ENCODE results near the gene MYL4.
"Not testable (repeated sequence)": the region's sequence is repeated elsewhere in the genome, so short reads cannot be mapped to it uniquely, and the experiment has no call there.

MYL4 gene

DNA sequence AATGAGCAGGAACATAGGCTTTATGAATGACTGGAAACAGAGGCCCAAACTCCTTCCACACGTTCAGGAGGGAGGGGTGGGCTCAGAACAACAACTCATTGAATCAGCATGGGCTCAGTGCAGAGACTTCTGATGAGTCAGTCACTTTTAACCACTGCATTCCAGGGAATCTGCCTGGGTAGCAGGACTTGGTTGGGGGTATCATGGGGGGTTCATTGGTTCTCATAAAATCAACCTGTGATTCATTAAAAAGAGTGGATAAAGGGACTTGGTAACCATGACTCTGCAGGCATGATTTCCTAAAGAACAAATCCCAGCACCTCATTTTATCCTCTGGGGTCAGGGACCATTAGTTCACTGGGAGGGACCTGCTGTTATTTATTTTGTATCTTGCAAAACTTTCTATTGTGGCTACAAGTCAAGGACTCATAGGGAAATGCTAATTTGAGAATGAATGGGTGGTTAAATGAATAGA, 58.2 kb downstream of the MYL4 start:
- peak; percentile 81 for DNase-seq (ENCODE audit: insufficient read length, low spot score)
- FAIRE-seq, result no peak

DNA sequence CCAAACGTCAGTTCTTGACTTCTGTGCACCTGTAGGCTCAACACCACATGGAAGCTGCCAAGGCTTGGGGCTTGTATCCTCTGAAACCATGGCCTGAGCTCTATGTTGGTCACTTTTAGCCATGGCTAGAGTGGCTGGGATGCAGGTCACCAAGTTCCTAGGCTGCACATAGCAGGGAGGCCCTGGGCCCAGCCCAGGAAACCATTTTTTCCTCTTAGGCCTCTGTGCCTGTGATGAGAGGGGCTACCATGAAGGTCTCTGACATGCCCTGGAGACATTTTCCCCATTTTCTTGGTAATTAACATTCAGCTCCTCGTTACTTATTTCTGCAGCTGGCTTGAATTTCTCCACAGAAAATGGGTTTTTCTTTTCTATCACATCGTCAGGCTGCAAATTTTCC, 59.8 kb downstream of the MYL4 start:
- not testable (repeated sequence) for FAIRE-seq; DNase-seq (ENCODE audit: insufficient read length, low spot score)

DNA sequence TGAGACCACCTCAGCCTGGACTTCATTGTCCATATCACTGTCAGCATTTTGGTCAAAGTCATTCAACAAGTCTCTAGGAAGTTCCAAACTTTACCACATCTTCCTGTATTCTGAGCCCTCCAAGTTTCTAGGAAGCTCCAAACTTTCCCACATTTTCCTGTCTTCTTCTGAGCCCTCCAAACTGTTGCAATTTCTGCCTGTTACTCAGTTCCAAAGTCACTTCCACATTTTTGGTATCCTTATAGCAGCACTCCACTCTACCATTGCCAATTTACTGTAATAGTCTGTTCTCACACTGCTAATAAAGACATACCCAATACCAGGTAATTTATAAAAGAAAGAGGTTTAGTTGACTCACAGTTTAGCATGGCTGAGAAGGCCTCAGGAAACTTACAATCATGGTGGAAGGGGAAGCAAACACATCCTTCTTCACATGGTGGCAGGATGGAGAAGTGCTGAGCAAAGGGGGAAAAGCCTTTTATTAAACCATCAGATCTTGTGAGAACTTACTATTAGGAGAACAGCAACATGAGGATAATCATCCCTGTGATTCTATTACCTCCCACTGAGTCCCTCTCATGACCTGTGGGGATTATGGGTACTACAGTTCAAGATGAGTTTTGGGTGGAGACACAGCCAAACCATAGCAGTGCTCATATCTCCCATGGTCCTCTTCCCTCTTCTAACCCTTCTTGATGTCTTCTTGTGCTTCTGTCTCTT, 60.6 kb downstream of the MYL4 start:
- not testable (repeated sequence) for DNase-seq (ENCODE audit: insufficient read length, low spot score); FAIRE-seq

DNA sequence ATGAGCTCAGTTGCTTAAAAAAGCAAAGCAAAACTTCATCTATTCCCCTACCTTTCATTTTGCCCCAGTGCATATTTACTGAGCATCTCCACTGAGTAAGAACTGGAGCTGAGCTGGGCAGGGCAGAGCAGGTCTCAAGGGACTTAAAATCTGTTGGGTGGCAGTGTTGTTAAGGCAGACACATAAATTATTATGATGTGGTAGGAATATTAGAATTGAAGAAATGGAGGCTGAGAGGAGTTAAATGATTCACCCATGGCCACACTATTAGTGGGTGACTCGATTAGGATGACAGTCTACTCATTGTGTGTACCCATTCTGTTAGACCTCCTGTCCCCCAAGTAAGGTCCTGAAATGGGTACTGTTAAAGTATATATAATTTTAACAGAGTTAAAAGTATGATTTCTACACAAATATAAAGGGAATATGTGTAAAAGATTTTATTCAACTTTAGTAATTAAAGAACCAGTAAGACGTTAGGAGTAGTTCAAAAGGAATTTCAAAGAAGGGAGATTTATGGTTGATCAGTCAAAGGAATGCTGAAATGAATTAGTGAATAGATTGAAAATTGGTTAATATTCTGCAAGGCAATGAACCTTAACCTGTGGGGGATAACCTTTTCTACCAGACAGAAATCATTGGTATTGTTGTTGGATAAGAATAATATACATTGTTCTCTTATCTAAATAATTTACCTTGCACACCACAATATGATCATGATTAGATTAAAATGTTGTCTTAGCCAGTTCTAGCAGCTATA, 62.0 kb downstream of the MYL4 start:
- DNase-seq (ENCODE audit: insufficient read length, low spot score), result no peak
- FAIRE-seq, result no peak

DNA sequence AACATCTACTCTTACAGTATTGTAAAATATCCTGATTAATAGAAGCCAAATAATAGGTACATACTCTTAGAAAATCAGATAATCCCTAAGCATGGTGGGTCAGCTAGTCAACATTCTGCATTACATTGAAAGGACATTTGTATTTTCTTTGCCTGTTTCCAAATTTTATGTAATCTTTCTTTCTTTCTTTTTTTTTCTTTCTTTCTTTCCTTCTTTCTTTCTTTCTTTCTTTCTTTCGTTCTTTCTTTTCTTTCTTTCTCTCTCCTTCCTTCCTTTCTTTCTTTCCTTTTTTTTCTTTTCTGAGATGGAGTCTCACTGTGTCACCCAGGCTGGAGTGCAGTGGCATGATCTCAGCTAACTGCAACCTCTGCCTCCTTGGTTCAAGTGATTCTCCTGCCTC, 63.3 kb downstream of the MYL4 start:
- FAIRE-seq (no peak), DNase-seq (ENCODE audit: insufficient read length, low spot score) (no peak)

DNA sequence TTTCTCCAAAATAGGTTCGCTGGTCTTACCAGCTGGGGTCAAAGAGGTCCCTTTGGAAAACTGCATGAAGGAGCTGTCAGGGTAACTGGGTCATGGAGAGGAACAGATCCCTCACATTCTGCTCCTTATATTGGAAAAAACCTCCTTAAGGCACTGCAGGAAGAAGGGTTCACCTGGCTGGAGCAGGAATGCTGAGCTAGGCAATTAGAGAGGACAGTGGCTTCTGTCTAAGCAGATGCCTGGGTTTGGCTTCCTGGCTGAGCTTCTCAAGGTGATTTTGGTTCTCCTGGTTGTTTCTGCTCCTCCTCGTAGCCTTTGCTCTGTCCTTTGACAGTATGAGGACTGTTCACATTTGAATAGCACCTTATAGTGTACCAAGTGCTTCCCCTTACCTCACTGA, 64.1 kb downstream of the MYL4 start:
- DNase-seq (ENCODE audit: insufficient read length, low spot score), result no peak
- no peak for FAIRE-seq

All from HTR-8/SVneo (cell line).